ENCODE measurements around the gene SLC38A9. TPM values are rescaled to one million over a fixed set of nuclear protein-coding genes. Genes with fewer than 3 reads are reported as not detected.

Gene SLC38A9
- total and polyA plus RNA-seq, 9 of the 15 experiments (the other 6 are each of a cell fraction or from before 2014, with no cell fraction given): 14.0 to 34.5 (median 20.7) TPM

DNA sequence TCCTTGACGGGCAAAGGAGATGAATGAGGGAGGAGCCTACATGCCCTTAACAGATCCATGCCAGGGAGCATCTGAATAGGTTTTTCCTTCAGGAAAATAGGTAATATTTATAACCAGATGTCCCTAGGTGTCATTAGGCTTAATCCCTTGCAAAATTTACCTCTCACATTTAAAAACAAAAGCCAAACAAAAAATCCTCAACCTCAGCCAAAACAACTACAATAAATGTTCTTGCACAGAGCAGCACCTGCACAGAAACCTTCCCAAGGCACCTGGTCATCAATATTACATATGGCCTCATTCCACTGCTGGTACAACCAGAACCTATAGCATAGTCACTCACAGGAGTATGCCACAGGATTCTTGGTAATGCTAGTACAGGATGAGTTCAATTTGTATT, 30.1 kb downstream of the SLC38A9 start:
- H3K27ac ChIP-seq (ENCODE audit: extremely low read depth, low read depth, low read length): no peak overlapping the region
- no peaks in the 10 kb centered on the region for H3K79me2 ChIP-seq (ENCODE audit: control insufficient read depth, insufficient read depth, low read length)
- no peaks in the 10 kb centered on the region for H3K36me3 ChIP-seq (ENCODE audit: control insufficient read depth, insufficient read depth, low read length)
- no peaks in the 10 kb centered on the region for H4K20me1 ChIP-seq (replicated peaks; ENCODE audit: control insufficient read depth, insufficient read depth, low read length)
- FAIRE-seq: no peak
- H3K4me3 ChIP-seq: no peak overlapping the region
- intact Hi-C loops (cut with micrococcal nuclease) (no loop called here), in situ Hi-C loops (cut with MboI) (no loop called here)
- peaks cover 0 to 10% of the 10 kb centered on the region in 2 experiments; a peak in 1 of 5 replicates for H3K4me1 ChIP-seq (replicated peaks in 1 of 2; ENCODE audit: control insufficient read depth in 2 of 2, insufficient read depth in 2 of 2, low read length in 2 of 2)
- H3K9me1 ChIP-seq (ENCODE audit: control insufficient read depth, insufficient read depth, low read length): no peaks in the 10 kb centered on the region
- no peak for ATAC-seq
- DNase-seq (ENCODE audit: extremely low read depth in 1 of 4, low spot score in 3 of 4): no peak
- no TSS peak for BruUV-seq (replicated peaks)
- H3K9ac ChIP-seq (ENCODE audit: insufficient read depth in 1 of 2, low read depth in 2 of 2, low read length in 2 of 2): no peak overlapping the region
- 71% methylated on average over 1 of the region's 1 CpG for WGBS (ENCODE audit: insufficient coverage, low coverage, missing lambda C conversion rate)
- ChIA-PET CTCF (ENCODE audit: low intra/inter-chr PET ratio) (interaction anchor here (0.7 kb wide), 1 partner anchor 10 kb away, joined by 4 read pairs; no protein-coding TSS in a partner anchor), POLR2A (no interaction called here)
- no peak overlapping the region for H3K4me2 ChIP-seq (ENCODE audit: insufficient read depth, low read length)
- no peaks in the 10 kb centered on the region for H3K27me3 ChIP-seq (ENCODE audit: control insufficient read depth in 2 of 2, insufficient read depth in 2 of 2, low read length in 2 of 2)
- H3K9me3 ChIP-seq (replicated peaks; ENCODE audit: control insufficient read depth, insufficient read depth, low read depth, low read length): no peaks in the 10 kb centered on the region
- no peak overlapping the region for H2AFZ ChIP-seq (ENCODE audit: low read depth, low read length)
- no peak for TF ChIP-seq FOXA3 (CRISPR knock-in tag; conservative IDR thresholded peaks at IDR 0.05 in 1 of 2, IDR thresholded peaks at IDR 0.05 in 1 of 2)
- no peak for TF ChIP-seq HMG20A (CRISPR knock-in tag; conservative IDR thresholded peaks at IDR 0.05)
- TF ChIP-seq, protein P1, sequence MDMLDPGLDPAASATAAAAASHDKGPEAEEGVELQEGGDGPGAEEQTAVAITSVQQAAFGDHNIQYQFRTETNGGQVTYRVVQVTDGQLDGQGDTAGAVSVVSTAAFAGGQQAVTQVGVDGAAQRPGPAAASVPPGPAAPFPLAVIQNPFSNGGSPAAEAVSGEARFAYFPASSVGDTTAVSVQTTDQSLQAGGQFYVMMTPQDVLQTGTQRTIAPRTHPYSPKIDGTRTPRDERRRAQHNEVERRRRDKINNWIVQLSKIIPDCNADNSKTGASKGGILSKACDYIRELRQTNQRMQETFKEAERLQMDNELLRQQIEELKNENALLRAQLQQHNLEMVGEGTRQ (CRISPR knock-in tag; IDR thresholded peaks at IDR 0.05): no peak
- TF ChIP-seq ZNF217 (CRISPR knock-in tag; IDR thresholded peaks at IDR 0.05): no peak
- TF ChIP-seq RFX7 (CRISPR knock-in tag; IDR thresholded peaks at IDR 0.05): no peak
- no peak for TF ChIP-seq NR4A1 (CRISPR knock-in tag; IDR thresholded peaks at IDR 0.05)
- TF ChIP-seq NR4A1 (tag; IDR thresholded peaks at IDR 0.05): no peak
- no peak for TF ChIP-seq MCM5 (IDR thresholded peaks at IDR 0.05; ENCODE audit: low read depth)
- no peak for TF ChIP-seq ESRRB (CRISPR knock-in tag; IDR thresholded peaks at IDR 0.05; ENCODE audit: borderline replicate concordance)
- no peak for TF ChIP-seq GABPB2 (CRISPR knock-in tag; conservative IDR thresholded peaks at IDR 0.05)
- TF ChIP-seq HEY1 (CRISPR knock-in tag; IDR thresholded peaks at IDR 0.05; ENCODE audit: borderline replicate concordance): no peak
- TF ChIP-seq, protein P2, sequence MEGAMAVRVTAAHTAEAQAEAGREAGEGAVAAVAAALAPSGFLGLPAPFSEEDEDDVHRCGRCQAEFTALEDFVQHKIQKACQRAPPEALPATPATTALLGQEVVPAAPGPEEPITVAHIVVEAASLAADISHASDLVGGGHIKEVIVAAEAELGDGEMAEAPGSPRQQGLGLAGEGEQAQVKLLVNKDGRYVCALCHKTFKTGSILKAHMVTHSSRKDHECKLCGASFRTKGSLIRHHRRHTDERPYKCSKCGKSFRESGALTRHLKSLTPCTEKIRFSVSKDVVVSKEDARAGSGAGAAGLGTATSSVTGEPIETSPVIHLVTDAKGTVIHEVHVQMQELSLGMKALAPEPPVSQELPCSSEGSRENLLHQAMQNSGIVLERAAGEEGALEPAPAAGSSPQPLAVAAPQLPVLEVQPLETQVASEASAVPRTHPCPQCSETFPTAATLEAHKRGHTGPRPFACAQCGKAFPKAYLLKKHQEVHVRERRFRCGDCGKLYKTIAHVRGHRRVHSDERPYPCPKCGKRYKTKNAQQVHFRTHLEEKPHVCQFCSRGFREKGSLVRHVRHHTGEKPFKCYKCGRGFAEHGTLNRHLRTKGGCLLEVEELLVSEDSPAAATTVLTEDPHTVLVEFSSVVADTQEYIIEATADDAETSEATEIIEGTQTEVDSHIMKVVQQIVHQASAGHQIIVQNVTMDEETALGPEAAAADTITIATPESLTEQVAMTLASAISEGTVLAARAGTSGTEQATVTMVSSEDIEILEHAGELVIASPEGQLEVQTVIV (CRISPR knock-in tag; IDR thresholded peaks at IDR 0.05; ENCODE audit: borderline replicate concordance): no peak
- TF ChIP-seq CBFA2T2 (conservative IDR thresholded peaks at IDR 0.05): no peak
- TF ChIP-seq MAFF (IDR thresholded peaks at IDR 0.05; ENCODE audit: low read length): no peak
- TF ChIP-seq, protein P3, sequence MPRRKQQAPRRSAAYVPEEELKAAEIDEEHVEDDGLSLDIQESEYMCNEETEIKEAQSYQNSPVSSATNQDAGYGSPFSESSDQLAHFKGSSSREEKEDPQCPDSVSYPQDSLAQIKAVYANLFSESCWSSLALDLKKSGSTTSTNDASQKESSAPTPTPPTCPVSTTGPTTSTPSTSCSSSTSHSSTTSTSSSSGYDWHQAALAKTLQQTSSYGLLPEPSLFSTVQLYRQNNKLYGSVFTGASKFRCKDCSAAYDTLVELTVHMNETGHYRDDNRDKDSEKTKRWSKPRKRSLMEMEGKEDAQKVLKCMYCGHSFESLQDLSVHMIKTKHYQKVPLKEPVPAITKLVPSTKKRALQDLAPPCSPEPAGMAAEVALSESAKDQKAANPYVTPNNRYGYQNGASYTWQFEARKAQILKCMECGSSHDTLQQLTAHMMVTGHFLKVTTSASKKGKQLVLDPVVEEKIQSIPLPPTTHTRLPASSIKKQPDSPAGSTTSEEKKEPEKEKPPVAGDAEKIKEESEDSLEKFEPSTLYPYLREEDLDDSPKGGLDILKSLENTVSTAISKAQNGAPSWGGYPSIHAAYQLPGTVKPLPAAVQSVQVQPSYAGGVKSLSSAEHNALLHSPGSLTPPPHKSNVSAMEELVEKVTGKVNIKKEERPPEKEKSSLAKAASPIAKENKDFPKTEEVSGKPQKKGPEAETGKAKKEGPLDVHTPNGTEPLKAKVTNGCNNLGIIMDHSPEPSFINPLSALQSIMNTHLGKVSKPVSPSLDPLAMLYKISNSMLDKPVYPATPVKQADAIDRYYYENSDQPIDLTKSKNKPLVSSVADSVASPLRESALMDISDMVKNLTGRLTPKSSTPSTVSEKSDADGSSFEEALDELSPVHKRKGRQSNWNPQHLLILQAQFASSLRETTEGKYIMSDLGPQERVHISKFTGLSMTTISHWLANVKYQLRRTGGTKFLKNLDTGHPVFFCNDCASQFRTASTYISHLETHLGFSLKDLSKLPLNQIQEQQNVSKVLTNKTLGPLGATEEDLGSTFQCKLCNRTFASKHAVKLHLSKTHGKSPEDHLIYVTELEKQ (CRISPR knock-in tag; IDR thresholded peaks at IDR 0.05): no peak
- TF ChIP-seq, protein P4, sequence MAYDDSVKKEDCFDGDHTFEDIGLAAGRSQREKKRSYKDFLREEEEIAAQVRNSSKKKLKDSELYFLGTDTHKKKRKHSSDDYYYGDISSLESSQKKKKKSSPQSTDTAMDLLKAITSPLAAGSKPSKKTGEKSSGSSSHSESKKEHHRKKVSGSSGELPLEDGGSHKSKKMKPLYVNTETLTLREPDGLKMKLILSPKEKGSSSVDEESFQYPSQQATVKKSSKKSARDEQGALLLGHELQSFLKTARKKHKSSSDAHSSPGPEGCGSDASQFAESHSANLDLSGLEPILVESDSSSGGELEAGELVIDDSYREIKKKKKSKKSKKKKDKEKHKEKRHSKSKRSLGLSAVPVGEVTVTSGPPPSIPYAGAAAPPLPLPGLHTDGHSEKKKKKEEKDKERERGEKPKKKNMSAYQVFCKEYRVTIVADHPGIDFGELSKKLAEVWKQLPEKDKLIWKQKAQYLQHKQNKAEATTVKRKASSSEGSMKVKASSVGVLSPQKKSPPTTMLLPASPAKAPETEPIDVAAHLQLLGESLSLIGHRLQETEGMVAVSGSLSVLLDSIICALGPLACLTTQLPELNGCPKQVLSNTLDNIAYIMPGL (CRISPR knock-in tag; IDR thresholded peaks at IDR 0.05): no peak
